Astrocyte (in vitro differentiated cells and primary cell): ENCODE results near the gene RPS6KA4. TPM values are rescaled to one million over a fixed set of nuclear protein-coding genes. Genes with fewer than 3 reads are reported as not detected.

ENCODE experiments used
- DNase-seq: peaks from one replicate; pipeline ENCODE4 v3.0.0-alpha.2; 2010; ENCODE audit warnings: low read depth
- FAIRE-seq: peaks from 2 replicates; lab custom pipeline; 2011; peaks lifted over from hg19 to GRCh38; lab: Jason Lieb, UNC
- H2AFZ ChIP-seq: 2 replicates; pipeline ENCODE4 v1.6.0; 2012; ENCODE audit warnings: low read depth, low read length, inconsistent platforms
- H3K27ac ChIP-seq: 2 replicates; pipeline ENCODE4 v1.5.1; 2011; ENCODE audit warnings: low read depth, low read length, inconsistent platforms
- H3K27me3 ChIP-seq: 2 replicates; pipeline ENCODE4 v1.6.0; 2011; ENCODE audit warnings: low read length, inconsistent platforms; ENCODE audit not compliant: insufficient read depth
- H3K36me3 ChIP-seq: 2 replicates; pipeline ENCODE4 v1.5.1; 2011; ENCODE audit warnings: low read length, inconsistent platforms; ENCODE audit not compliant: insufficient read depth
- H3K4me1 ChIP-seq: 2 replicates; pipeline ENCODE4 v1.5.1; 2011; ENCODE audit warnings: low read length, inconsistent platforms; ENCODE audit not compliant: insufficient read depth
- H3K4me2 ChIP-seq: 2 replicates; pipeline ENCODE4 v1.6.0; 2012; ENCODE audit warnings: low read length, inconsistent platforms
- H3K4me3 ChIP-seq: 2 replicates; pipeline ENCODE4 v1.5.1; 2011; ENCODE audit warnings: low read depth, mild to moderate bottlenecking, low read length, inconsistent platforms; ENCODE audit not compliant: insufficient read depth
- H3K79me2 ChIP-seq: 2 replicates; pipeline ENCODE4 v1.6.0; 2012; ENCODE audit warnings: mild to moderate bottlenecking, low read length, inconsistent platforms; ENCODE audit not compliant: insufficient read depth
- H3K9ac ChIP-seq: 2 replicates; pipeline ENCODE4 v1.6.0; 2012; ENCODE audit warnings: mild to moderate bottlenecking, low read length, inconsistent platforms
- H3K9me3 ChIP-seq: 2 replicates; pipeline ENCODE4 v1.5.1; 2012; ENCODE audit warnings: low read depth, mild to moderate bottlenecking, low read length, inconsistent platforms; ENCODE audit not compliant: insufficient read depth
- H4K20me1 ChIP-seq: 2 replicates; pipeline ENCODE4 v1.6.0; 2012; ENCODE audit warnings: low read length, inconsistent platforms; ENCODE audit not compliant: insufficient read depth
- H3K27ac Mint-ChIP-seq: one replicate; pipeline ENCODE4 v1.8.0; 2021; ENCODE audit warnings: mild to moderate bottlenecking, mixed read lengths; ENCODE audit not compliant: unreplicated experiment
- H3K27me3 Mint-ChIP-seq: one replicate; pipeline ENCODE4 v1.8.0; 2021; ENCODE audit warnings: low read depth, mixed read lengths; ENCODE audit not compliant: unreplicated experiment
- H3K36me3 Mint-ChIP-seq: one replicate; pipeline ENCODE4 v1.8.0; 2021; ENCODE audit warnings: low read depth, mixed read lengths; ENCODE audit not compliant: unreplicated experiment
- H3K4me1 Mint-ChIP-seq: one replicate; pipeline ENCODE4 v1.8.0; 2021; ENCODE audit warnings: low read depth, mixed read lengths; ENCODE audit not compliant: unreplicated experiment
- H3K4me3 Mint-ChIP-seq: one replicate; pipeline ENCODE4 v1.8.0; 2021; ENCODE audit warnings: mild to moderate bottlenecking, moderate library complexity, mixed read lengths; ENCODE audit not compliant: unreplicated experiment
- H3K9me3 Mint-ChIP-seq: one replicate; pipeline ENCODE4 v1.8.0; 2021; ENCODE audit warnings: mild to moderate bottlenecking, mixed read lengths; ENCODE audit not compliant: unreplicated experiment
- EZH2 ChIP-seq: IDR thresholded peaks from 2 replicates; pipeline ENCODE4 v1.6.1; 2012; ENCODE audit warnings: mild to moderate bottlenecking, low read length, inconsistent platforms; ENCODE audit not compliant: insufficient read depth
- total RNA-seq: library from RNA; stranded (reverse); gene quantifications from 2 replicates; pipeline ENCODE4 v1.2.1, GENCODE V29; 2021
- TF ChIP-seq, protein P1 (sequence below): IDR thresholded peaks from 2 replicates; pipeline ENCODE4 v1.5.1; 2011; ENCODE audit warnings: low read depth, mild to moderate bottlenecking, inconsistent platforms, low read length, moderate library complexity; ENCODE audit not compliant: insufficient read depth

The RPS6KA4 gene
- total RNA-seq, 1 donor from 2014 or later: 36.2 TPM

DNA sequence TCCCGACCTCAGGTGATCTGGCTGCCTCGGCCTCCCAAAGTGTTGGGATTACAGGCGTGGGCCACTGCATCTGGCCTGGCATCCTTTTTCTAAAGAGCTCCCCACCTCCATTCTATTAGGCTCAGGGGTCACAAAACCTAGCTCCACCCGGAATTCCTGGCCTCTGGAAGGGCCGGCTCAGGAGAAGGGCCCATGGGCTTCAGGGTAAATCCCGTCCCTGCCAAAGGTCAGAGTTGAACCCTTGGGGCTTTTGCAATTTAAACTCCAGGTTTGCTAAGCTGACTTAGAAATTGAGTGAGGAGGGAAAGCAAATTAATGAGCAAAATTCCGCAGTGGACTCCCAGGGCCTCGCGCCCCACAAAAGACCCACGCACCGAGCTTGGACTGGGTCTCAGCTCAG, 48.3 kb downstream of the RPS6KA4 start:
- DNase-seq: no peak
- Histone ChIP-seq H3K36me3 (no peaks in the 10 kb centered on the region), H3K9ac (no peak overlapping the region), H3K4me1 (no peaks in the 10 kb centered on the region), H3K4me2 (no peak overlapping the region), H2AFZ (no peak overlapping the region), H3K79me2 (no peaks in the 10 kb centered on the region), H3K9me3 (no peaks in the 10 kb centered on the region), H3K27me3 (peaks cover 9% of the 10 kb centered on the region), H3K4me3 (no peak overlapping the region), H4K20me1 (no peaks in the 10 kb centered on the region), H3K27ac (no peak overlapping the region)
- Mint-ChIP-seq H3K36me3 (no peaks in the 10 kb centered on the region), H3K27me3 (peaks cover 10% of the 10 kb centered on the region), H3K4me3 (no peak overlapping the region), H3K4me1 (peaks cover 12% of the 10 kb centered on the region), H3K9me3 (peaks cover 10% of the 10 kb centered on the region), H3K27ac (no peak overlapping the region)
- FAIRE-seq: no peak
- no peak for TF ChIP-seq EZH2
- TF ChIP-seq, protein P1, sequence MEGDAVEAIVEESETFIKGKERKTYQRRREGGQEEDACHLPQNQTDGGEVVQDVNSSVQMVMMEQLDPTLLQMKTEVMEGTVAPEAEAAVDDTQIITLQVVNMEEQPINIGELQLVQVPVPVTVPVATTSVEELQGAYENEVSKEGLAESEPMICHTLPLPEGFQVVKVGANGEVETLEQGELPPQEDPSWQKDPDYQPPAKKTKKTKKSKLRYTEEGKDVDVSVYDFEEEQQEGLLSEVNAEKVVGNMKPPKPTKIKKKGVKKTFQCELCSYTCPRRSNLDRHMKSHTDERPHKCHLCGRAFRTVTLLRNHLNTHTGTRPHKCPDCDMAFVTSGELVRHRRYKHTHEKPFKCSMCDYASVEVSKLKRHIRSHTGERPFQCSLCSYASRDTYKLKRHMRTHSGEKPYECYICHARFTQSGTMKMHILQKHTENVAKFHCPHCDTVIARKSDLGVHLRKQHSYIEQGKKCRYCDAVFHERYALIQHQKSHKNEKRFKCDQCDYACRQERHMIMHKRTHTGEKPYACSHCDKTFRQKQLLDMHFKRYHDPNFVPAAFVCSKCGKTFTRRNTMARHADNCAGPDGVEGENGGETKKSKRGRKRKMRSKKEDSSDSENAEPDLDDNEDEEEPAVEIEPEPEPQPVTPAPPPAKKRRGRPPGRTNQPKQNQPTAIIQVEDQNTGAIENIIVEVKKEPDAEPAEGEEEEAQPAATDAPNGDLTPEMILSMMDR: no peak

DNA sequence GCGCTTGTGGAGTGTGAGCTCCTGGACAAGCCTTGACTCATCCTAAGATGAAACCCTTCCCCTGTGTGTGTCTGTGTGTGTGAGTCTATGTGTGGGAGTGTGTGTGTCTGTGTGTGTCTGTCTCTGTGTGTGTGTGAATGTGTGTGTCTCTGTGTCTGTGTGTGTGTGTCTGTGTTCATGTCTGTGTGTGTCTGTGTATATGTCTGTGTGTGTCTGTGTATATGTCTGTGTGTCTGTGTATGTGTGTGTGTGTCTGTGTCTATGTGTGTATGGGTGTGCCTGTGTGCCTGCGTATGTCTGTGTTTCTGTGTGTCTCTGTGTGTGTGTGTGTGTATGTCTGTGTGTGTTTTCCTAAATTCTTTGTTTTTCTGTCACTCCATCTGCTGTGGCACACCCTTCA, 48.7 kb downstream of the RPS6KA4 start:
- H3K79me2 ChIP-seq: no peaks in the 10 kb centered on the region
- H4K20me1 ChIP-seq: no peaks in the 10 kb centered on the region
- H3K4me1 ChIP-seq: no peaks in the 10 kb centered on the region
- no peak overlapping the region for H3K4me3 ChIP-seq
- Mint-ChIP-seq H3K27me3 (peaks cover 10% of the 10 kb centered on the region), H3K36me3 (no peaks in the 10 kb centered on the region), H3K27ac (no peak overlapping the region), H3K4me1 (peaks cover 12% of the 10 kb centered on the region), H3K9me3 (peaks cover 10% of the 10 kb centered on the region), H3K4me3 (no peak overlapping the region)
- no peak overlapping the region for H3K27ac ChIP-seq
- no peaks in the 10 kb centered on the region for H3K9me3 ChIP-seq
- no peak overlapping the region for H3K9ac ChIP-seq
- peaks cover 7% of the 10 kb centered on the region for H3K27me3 ChIP-seq
- FAIRE-seq (no peak), DNase-seq (no peak)
- no peaks in the 10 kb centered on the region for H3K36me3 ChIP-seq
- H2AFZ ChIP-seq: no peak overlapping the region
- TF ChIP-seq EZH2: no peak
- TF ChIP-seq, protein P1: no peak
- no peak overlapping the region for H3K4me2 ChIP-seq

DNA sequence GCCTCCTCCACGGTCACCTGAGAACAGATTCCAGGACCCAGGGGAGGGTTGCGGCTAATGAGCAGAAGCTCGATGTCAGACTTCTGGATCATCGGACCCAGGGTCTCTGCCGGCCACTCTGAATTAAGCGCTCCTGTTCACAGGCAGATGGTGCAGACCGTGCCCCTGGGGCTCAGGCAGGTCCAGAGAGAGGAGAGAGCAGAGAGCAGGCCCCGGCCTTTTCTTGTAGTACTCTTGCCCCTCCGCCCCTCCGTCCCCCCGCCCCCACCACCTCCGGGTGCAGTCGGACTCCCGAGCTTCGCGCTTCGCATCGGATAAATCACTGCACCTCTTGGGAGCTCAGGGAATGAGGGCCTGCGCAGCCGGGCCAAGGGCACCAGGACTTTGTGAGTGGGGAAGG, 50.3 kb downstream of the RPS6KA4 start:
- no peak overlapping the region for H3K27ac Mint-ChIP-seq
- Histone ChIP-seq H3K9me3 (no peaks in the 10 kb centered on the region), H3K9ac (no peak overlapping the region), H3K4me1 (no peaks in the 10 kb centered on the region), H4K20me1 (no peaks in the 10 kb centered on the region), H3K36me3 (no peaks in the 10 kb centered on the region), H2AFZ (no peak overlapping the region), H3K4me3 (no peak overlapping the region), H3K27ac (no peak overlapping the region), H3K79me2 (no peaks in the 10 kb centered on the region), H3K4me2 (no peak overlapping the region), H3K27me3 (peaks cover 5% of the 10 kb centered on the region)
- H3K4me1 Mint-ChIP-seq: peaks cover 12% of the 10 kb centered on the region
- DNase-seq (no peak), FAIRE-seq (no peak)
- peaks cover 5% of the 10 kb centered on the region for H3K9me3 Mint-ChIP-seq
- no peaks in the 10 kb centered on the region for H3K36me3 Mint-ChIP-seq
- H3K4me3 Mint-ChIP-seq: no peak overlapping the region
- H3K27me3 Mint-ChIP-seq: peaks cover 10% of the 10 kb centered on the region
- TF ChIP-seq EZH2: no peak
- TF ChIP-seq, protein P1: no peak
